ENCODE results near the gene PCGF5.
"Not testable (repeated sequence)": the region's sequence is repeated elsewhere in the genome, so short reads cannot be mapped to it uniquely, and the experiment has no call there.

PCGF5 gene

DNA sequence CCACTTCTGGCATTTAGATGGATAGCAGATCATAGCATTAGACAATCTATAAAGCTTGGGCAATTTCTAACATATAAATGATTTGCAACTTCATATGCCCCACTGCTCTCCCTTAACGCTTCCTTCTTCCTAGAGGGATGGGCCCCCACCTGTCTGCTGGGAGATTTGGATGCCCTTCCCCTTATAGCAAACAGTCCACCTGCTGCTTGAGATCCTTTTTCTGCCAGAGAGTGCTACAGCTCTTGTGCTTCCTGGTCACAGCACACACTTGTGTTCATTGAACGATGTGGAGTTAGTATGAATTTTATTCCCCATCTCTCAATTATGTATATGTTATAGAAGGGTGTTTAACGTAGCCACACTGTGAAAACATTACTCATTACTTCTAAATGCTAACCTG lies 10.4 kb upstream of the PCGF5 start:
- no peak for DNase-seq (ENCODE audit: low read depth)

DNA sequence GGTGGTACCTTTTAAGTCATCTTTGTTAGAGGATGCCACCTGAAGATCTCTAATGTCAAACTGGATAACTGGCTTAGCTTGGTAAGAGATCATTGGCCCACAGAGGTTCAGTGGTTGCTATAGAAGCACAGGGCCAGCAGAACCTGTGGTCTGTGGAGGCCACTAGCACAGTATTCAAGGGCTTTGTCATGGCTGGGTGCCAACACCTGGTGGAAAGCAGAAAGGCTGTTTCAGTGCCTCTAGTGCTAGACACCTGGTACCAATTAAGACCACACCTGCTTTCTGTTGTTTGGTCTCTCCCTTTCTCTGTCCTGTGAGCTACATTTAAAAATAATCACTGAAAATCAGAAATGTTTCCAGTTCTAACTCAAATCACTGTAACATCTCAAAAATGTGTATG lies 10.0 kb upstream of the PCGF5 start:
- no peak for DNase-seq (ENCODE audit: low read depth)

DNA sequence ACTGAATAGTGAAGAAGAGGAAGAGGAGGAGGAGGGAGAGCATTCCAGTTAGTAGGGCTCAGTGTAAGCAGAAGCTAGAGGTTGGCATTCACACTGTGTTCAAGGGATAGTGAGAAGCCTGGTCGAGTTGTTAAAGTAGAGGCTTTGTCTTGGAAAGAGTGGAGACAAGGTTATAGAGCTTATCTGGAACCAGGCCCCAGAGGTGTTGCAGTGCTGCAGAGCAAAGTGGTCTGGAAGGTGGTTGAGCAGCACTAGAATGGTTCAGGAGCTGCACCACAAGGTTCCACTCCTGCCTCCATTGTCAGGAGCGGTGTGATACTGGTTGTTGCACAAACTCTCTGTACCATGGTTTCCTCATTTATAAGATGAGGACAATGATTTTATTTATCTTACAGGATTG lies 8.8 kb upstream of the PCGF5 start:
- DNase-seq (ENCODE audit: low read depth): no peak

DNA sequence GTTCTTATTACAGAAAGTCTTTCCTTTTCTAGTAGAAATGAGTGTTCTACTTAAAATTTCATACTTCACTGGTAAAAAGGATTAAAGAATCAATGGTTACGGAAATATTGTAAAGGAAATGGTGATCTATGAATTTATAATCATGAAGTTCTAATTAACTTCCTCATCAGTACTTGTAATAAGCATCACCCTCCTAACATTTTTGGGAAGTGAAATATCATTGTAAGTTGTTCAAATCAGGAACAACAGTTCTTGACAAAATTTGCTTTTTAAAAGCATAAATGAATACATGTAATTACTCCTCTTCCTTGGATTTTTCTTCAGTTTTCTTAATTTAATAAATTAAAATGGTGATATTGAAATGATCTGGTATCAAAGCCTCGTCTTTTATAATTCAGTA lies 5.6 kb upstream of the PCGF5 start:
- no peak for DNase-seq (ENCODE audit: low read depth)

DNA sequence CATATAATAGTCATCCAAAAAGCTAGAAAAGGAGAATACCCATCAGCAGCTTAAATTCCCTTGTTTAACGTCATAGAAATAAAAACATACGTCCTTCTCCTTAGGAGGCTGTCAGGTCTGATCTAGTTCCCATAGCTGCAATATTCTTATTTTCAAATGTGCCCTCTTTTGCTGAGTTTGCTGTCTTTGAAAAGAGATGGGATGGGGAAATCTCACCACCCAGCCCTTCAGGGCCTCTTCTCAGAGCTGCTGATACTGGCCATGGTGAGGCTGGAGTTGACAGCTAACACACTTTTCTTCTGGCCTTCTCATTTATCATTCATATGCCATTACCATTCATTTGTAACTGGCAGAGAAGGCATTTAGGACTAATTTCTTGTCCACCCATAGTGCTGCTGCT lies 5.1 kb upstream of the PCGF5 start:
- DNase-seq (ENCODE audit: low read depth): no peak

DNA sequence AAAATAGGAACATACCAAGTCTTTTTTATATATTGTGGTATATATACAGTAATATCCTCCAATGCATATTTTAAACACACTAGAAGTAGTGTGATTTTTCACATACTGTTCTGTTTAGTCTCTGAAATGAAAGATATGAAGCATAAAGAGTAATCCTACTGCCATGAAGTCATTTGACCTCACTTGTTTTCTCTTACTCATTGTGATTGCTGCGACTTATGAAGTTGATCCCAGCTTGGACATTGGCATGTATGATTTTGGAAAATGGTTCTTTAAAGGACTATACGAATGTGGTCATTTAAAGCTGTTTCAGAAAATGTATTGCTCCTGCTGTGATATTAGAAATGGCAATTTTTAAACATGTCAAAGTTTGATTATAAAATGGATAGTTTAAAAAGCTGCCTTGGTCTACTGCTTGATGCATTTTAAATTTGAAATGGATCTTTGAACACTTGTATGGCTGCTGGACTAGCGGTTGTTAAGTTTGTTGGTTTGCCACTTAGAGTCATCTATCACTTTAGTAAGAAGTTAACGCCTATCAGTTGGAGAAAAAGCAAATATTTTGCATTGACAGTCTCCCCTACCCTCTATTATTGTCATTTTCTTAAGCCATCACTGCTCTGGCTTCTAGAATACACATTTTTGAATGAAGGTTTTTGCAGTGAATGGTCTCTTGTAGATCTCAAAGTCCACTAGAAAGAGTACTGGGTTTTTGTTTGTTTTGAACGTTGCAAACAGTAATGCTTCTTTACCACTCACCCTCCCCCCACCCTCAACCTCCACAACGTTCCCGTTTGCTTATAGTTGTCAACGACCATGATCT lies 881 bp upstream of the PCGF5 start:
- DNase-seq (ENCODE audit: low read depth): no peak

DNA sequence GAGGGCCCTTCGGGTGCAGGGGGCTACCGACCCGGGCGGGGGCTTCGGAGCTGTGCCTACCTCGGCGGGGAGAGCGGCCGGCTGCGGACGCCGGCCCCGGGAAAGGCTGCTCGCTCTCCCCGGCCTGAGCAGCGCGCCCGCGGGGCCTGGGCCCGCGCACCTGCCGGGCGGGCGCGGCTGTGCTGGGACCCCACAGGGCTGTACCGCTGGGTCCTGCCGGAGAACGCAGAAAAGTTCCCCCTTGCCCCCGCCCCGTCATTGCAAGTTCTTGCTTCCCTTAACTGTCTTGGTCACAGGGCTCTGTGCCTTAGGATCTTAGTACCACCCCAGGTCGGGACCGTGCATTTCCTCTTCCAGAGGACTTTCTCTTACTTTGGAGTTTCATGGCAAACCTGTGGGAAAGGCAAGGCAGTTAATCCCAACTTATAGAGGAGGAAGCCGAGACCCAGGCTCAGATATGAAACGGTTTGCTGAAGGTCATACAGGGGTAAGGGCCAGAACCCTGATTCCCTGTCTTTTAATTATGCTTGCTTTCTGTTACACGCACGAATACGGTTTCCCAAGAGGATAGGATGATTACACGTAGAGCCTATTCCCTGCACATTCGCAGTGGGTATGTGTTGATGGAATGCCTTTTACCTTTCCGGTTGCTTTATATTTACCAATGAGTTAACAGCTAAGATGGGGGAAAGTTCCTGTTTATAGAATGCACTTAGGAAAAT lies 652 bp downstream of the PCGF5 start:
- peak; percentile 50 for DNase-seq (ENCODE audit: low read depth)

DNA sequence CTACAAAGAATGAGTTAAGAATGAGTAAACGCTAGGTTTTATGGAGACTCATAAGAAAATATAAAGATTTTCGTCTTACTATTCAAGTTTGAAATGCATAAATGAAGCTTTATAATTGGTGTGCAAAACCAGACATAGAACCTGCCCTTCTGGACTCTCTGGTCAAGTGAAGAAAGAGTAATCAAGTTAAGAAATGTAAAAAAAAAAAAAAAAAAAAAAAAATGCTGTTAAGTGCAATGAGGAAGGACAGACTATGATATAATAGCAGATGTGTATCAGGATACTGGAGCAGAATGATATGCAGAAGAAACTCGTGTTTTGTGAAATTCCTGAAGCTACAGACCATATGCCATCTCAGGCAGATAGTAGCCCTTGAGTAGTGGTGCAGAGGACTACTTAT lies 5.6 kb downstream of the PCGF5 start:
- DNase-seq (ENCODE audit: low read depth): no peak

DNA sequence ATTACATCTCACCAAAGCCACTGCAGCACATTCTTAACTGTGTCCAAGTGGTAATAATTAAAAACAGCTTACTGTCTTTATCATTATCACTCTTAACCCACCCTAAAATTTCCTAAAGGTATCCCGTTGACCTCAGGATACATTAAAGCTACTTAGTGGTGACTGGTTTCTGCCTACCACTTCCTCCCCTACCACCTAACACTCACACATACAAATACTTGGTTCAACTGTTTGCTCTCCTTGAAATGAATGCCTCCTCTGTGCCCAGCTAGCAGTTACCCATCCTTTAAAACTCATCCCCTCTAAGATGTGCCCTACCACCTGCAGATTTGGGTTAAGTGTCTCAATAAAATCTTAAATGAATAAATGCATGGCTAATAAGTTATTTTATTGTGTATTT lies 7.1 kb downstream of the PCGF5 start:
- no peak for DNase-seq (ENCODE audit: low read depth)

DNA sequence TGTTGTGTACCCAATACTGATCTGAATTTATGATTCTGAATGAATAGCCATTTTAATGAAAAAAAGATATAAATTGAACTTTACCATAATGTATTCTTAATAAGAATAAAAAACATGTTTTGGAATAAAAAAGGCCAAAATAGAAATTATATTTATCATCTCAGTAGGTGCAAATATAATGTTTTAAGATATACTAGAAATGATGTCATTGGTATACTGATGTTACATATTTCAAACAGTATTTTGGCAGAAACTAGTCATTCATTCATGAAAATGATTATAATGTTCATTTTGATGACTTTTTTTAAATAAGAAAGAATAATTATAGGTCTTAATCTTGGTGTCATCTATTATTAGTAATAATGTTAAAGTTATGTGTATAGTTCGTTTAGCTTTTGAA lies 9.2 kb downstream of the PCGF5 start:
- no peak for DNase-seq (ENCODE audit: low read depth)

DNA sequence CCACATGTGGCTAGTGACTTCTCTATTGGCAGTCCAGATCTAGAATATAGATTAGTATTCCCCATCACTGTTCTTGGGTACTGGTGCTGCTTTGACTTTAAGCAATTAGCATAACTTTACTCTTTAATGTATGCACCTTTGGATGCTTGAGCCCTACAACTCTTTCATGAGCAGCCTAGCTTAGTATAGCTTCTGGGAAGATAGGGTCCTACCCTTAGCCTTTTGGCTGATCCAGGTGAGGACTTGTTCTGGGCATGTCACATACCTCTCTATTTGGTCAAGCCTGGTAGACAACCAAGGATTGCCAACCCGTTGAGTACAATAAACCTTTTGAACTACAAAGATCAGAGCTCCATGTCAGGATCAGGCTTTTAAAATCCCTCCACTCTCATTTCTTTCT lies 17.7 kb downstream of the PCGF5 start:
- DNase-seq (ENCODE audit: low read depth): no peak

DNA sequence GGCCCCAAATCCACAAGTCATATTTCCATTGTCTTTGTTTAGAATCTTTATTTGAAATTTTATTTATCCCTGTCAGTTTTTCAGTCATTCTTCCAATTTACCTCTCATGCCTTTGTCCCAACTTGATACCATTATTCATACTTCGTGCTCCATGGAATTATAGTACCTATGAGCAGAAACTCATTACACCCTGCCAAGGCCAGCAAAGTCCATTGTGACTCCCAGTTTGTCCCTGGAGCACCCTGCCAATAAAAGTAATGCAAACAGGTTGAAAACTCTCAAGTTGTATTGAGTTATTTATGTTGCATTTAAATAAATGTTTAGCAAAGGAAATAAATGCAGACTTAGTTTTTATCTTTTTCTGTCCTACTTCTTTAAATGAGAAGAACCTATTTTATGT lies 19.3 kb downstream of the PCGF5 start:
- no peak for DNase-seq (ENCODE audit: low read depth)

DNA sequence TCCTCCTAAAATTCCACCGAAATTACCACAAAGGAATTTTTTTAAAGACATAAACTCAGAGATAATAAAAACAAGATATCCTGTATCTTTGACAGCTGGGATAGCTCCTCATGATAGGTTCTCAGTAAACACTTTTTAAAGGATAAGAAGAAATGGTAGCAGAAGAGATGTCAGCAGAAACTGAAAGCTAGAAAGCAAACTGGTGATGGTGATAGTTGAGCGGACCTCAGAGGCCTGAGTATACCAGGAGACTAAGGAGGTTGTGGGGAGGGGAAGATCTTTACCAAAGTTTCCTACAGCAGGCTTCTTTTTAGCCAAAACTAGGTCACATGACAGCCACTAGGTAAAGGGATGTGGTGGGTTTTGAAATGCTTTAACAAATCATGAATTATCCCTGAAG lies 22.5 kb downstream of the PCGF5 start:
- DNase-seq (ENCODE audit: low read depth): peak; percentile 20

DNA sequence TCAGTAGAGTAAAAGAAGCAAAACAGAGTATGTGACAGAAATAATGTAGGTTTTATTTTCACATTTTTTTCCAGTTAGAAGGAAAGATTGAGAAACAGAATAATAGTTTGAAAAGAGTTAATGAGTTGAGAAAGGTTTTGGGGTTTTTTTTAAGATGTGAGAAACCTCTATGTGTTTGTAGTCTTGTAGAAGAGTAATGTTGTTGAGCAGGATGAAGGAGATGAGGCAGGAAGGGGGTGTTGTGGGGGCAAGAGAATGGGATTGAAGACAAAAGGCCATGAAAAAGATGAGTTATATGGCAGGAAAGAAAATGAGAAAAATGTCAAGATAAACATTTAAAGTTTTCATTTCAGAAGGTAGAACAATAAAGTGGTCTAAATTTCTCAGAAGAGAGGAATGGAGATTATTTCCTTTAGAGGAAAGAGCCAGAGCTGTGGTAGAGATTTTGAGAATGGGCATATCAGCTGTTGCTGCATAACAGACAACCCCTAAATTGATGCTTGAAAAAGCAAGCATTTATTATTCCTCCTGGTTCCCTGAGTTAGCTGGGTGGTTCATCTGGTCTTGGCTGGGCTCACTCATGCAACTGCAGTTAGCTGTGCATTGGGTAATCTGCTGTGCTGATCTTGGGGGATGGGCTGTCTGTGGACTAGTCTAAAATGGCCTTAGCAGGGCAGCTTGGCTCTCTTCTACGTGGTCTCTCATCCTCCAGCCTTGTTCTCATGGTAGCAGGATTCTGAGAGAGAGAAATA lies 27.1 kb downstream of the PCGF5 start:
- DNase-seq (ENCODE audit: low read depth): peak; percentile 77

DNA sequence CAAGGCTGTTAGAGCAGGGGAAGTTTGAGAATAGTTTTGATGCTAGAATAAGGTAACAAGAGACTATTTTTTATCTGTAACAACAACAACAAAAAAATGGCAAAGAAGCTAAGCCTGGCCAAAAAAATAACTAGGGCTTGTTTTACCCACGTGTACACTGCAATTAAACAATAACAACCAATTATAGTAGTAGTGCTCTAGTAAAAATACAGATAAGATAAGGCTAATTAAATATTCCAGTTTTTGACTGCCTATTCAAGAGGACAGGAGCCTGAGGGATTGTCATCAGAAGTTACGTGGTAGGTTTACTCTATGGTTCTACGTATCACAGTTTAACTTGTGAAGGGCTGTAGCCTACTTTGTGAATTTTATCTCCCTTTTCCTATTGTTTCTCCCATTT lies 29.2 kb downstream of the PCGF5 start:
- no peak for DNase-seq (ENCODE audit: low read depth)

DNA sequence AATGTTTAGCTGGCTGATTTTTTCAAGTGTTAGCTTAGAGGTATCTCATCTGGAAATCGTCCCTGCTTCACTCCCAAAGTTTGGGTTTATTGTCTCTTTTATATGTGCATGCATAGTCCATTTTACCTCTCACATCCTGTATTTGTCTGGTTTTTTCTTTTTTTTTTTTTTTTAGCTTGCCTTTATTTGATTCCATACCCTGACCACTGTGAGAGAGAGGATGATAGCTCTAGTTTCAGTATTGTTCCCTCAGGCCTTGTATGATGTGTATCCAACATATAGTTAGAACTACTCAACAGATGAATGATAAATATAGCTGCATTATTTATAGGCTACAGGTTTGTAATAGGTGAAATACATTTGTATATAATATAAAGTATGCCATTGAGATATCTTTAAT lies 29.9 kb downstream of the PCGF5 start:
- DNase-seq (ENCODE audit: low read depth): no peak

DNA sequence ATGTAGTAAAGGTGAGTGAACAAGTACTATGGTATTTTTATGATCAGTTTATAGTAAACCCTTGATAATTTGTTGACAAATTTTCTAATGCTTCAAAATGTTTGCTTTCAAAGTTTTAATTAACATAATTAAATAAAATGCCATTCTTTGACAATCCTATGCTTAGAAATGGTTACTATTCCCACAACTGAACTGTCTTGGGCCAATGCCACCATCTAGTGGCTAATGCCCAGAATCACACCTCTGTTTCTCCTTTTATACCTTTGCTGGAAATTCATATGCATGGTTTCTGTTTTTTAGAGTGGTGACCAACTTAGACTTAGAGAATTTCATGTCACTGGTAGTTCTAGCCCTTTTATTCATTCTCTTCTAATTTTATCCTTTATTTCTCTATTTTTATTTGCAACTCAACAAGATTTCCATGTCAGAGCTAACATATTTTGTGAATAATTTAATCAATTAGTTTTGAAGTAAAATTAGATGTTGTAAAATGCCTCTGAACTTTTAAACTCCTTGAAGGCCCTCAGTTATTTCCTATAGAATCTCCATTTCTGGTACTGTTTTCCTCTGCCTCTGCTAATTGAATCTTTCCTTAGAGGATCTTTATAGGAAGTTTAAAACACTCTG lies 31.1 kb downstream of the PCGF5 start:
- DNase-seq (ENCODE audit: low read depth): peak; percentile 69

DNA sequence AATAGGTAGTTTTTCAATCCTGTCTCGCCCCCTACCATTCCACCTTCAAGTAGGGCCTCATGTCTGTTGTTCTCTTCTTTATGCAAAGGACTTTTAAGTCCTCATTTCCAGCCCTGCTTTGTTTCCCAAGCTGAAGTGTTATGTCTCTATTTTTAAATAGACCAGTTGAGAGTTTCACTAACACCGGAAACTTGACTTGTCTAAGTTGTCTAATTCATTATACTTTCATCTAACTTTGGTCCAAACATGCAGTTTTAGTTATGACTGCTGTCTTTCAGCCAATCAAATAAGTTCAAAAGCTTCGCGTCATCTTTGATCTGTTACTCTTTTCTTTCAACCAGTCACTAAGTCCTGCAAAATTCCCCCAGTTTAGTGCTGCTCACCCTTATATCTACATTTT lies 32.8 kb downstream of the PCGF5 start:
- DNase-seq (ENCODE audit: low read depth): no peak

DNA sequence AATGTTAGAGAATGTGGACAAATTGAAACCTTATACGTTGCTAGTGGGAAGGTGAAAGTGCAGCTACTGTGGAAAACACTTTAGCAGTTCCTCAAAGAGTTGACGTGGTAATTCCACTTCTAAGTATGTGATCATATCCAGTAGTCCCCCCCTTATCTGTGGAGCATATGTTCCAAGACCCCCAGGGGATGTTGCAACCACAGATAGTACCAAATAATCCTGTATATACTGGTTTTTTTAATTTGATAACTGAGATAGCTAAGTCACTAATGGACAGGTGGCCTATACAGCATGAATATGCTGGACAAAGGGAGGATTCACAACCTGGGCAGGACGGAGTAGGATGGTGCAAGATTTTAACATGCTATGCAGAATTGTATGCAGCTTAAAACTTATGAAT lies 36.8 kb downstream of the PCGF5 start:
- no peak for DNase-seq (ENCODE audit: low read depth)

DNA sequence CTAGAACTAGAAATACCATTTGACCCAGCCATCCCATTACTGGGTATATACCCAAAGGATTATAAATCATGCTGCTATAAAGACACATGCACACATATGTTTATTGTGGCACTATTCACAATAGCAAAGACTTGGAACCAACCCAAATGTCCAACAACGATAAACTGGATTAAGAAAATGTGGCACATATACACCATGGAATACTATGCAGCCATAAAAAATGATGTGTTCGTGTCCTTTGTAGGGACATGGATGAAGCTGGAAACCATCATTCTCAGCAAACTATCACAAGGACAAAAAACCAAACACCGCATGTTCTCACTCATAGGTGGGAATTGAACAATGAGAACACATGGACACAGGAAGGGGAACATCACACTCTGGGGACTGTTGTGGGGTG lies 40.0 kb downstream of the PCGF5 start:
- not testable (repeated sequence) for DNase-seq (ENCODE audit: low read depth)

DNA sequence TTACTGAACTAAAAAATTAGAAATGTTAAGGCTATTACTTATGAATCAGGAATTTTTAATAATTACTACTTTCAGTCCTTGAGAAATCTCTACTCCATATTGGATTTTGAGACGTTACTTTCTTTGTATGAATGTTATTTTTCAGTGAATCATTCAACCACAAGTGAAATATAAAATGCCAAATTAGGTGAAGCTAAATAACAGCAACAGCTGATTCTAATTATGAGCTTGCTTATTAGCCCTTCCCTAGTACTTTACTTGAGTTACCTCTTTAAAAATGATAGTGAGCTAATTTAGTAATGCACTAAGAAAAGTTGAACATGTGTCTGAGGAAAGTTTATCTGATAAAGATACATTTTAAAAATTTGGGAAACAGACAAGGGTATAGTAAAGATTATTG lies 51.4 kb downstream of the PCGF5 start:
- peak; percentile 83 for DNase-seq (ENCODE audit: low read depth)

DNA sequence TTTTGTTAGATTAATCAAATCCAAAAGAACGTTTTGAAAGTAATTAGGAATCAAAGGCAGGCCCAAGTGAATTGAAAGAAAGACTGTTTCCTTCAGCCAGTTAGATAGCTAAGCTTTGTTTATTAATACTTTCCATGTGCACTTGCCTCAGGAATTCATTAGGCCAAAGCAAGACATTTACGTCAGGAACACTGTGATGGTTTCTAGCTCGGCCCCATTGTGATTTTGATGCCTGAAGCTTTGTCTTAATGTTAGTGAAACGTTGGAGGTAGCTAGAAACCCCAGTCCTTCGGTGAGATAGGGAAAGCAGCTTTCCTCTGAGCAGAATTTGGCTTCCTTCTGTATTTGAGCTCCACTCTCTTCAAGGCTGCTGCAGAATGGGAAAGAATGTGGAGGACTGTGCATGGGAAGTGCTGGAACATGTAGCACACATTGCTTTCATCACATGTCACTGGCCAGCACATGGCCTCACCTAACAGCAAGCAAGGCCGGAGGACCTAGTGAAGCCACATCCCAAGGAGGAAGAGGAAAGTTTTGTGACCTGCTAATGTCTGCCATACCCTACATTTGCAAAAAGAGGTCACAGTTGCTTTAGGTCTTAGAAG lies 64.1 kb downstream of the PCGF5 start:
- DNase-seq (ENCODE audit: low read depth): no peak
